ENCODE data around the gene VPS41. TPM values are rescaled to one million over a fixed set of nuclear protein-coding genes. Genes with fewer than 3 reads are reported as not detected.

Gene VPS41
- total RNA-seq, 2 donors from 2014 or later: 74.3 to 79.7 TPM

- H3K4me3 Mint-ChIP-seq: no peak overlapping the region
- H3K36me3 Mint-ChIP-seq: no peaks in the 10 kb centered on the region
- H3K4me1 Mint-ChIP-seq (ENCODE audit: low read depth in 2 of 2): peaks cover 16 to 17% of the 10 kb centered on the region in 2 donors
- ATAC-seq: no peak
- H3K27ac Mint-ChIP-seq: no peak overlapping the region
- H3K27me3 Mint-ChIP-seq: no peaks in the 10 kb centered on the region
- H3K9me3 Mint-ChIP-seq: no peaks in the 10 kb centered on the region
- no peak for DNase-seq (ENCODE audit: low spot score)
These were observed 77.6 kb downstream of the VPS41 start for GRCh38 chr7:38831259-38831996.

GRCh38 chr7:38830826-38831225 lies 78.2 kb downstream of the VPS41 start:
- no peaks in the 10 kb centered on the region for H3K27me3 Mint-ChIP-seq
- H3K9me3 Mint-ChIP-seq: no peaks in the 10 kb centered on the region
- H3K4me1 Mint-ChIP-seq (ENCODE audit: low read depth in 2 of 2): peaks cover 20 to 22% of the 10 kb centered on the region in 2 donors
- DNase-seq (ENCODE audit: low spot score): no peak
- H3K36me3 Mint-ChIP-seq: no peaks in the 10 kb centered on the region
- H3K4me3 Mint-ChIP-seq: no peak overlapping the region
- H3K27ac Mint-ChIP-seq: no peak overlapping the region
- no peak for ATAC-seq

- ATAC-seq (no peak), DNase-seq (ENCODE audit: low spot score) (no peak)
- no peaks in the 10 kb centered on the region for H3K9me3 Mint-ChIP-seq
- no peaks in the 10 kb centered on the region for H3K27me3 Mint-ChIP-seq
- peaks cover 22 to 23% of the 10 kb centered on the region in 2 donors for H3K4me1 Mint-ChIP-seq (ENCODE audit: low read depth in 2 of 2)
- no peak overlapping the region for H3K27ac Mint-ChIP-seq
- H3K4me3 Mint-ChIP-seq: no peak overlapping the region
- no peaks in the 10 kb centered on the region for H3K36me3 Mint-ChIP-seq
These were observed 79.4 kb downstream of the VPS41 start for GRCh38 chr7:38829488-38830165.

- peaks cover 17 to 22% of the 10 kb centered on the region in 2 donors for H3K4me1 Mint-ChIP-seq (ENCODE audit: low read depth in 2 of 2)
- H3K27ac Mint-ChIP-seq: no peak overlapping the region
- no peak overlapping the region for H3K4me3 Mint-ChIP-seq
- no peaks in the 10 kb centered on the region for H3K9me3 Mint-ChIP-seq
- no peaks in the 10 kb centered on the region for H3K27me3 Mint-ChIP-seq
- DNase-seq (ENCODE audit: low spot score) (no peak), ATAC-seq (no peak)
- no peaks in the 10 kb centered on the region for H3K36me3 Mint-ChIP-seq
These were observed 81.0 kb downstream of the VPS41 start for GRCh38 chr7:38828026-38828425.

GRCh38 chr7:38825721-38826440 lies 83.1 kb downstream of the VPS41 start:
- Mint-ChIP-seq H3K36me3 (no peaks in the 10 kb centered on the region), H3K27me3 (no peaks in the 10 kb centered on the region), H3K4me3 (no peak overlapping the region), H3K9me3 (no peaks in the 10 kb centered on the region), H3K4me1 (ENCODE audit: low read depth in 2 of 2) (peaks cover 10 to 12% of the 10 kb centered on the region in 2 donors), H3K27ac (no peak overlapping the region)
- no peak for DNase-seq (ENCODE audit: low spot score)
- ATAC-seq: no peak

GRCh38 chr7:38824948-38825347 lies 84.0 kb downstream of the VPS41 start:
- Mint-ChIP-seq H3K4me3 (no peak overlapping the region), H3K27ac (no peak overlapping the region), H3K4me1 (ENCODE audit: low read depth in 2 of 2) (peaks cover 6 to 12% of the 10 kb centered on the region in 2 donors), H3K27me3 (no peaks in the 10 kb centered on the region), H3K9me3 (no peaks in the 10 kb centered on the region), H3K36me3 (no peaks in the 10 kb centered on the region)
- DNase-seq (ENCODE audit: low spot score) (no peak), ATAC-seq (no peak)

- no peaks in the 10 kb centered on the region for H3K9me3 Mint-ChIP-seq
- no peak overlapping the region for H3K4me3 Mint-ChIP-seq
- H3K4me1 Mint-ChIP-seq (ENCODE audit: low read depth in 2 of 2): peaks cover 6 to 9% of the 10 kb centered on the region in 2 donors
- H3K36me3 Mint-ChIP-seq: no peaks in the 10 kb centered on the region
- no peak for ATAC-seq
- no peak for DNase-seq (ENCODE audit: low spot score)
- no peak overlapping the region for H3K27ac Mint-ChIP-seq
- no peaks in the 10 kb centered on the region for H3K27me3 Mint-ChIP-seq
These were observed 86.4 kb downstream of the VPS41 start for GRCh38 chr7:38822549-38822948.

GRCh38 chr7:38820571-38820970 lies 88.4 kb downstream of the VPS41 start:
- H3K9me3 Mint-ChIP-seq: no peaks in the 10 kb centered on the region

GRCh38 chr7:38819463-38819862 lies 89.5 kb downstream of the VPS41 start:
- no peaks in the 10 kb centered on the region for H3K4me1 Mint-ChIP-seq (ENCODE audit: low read depth in 2 of 2)
- H3K9me3 Mint-ChIP-seq: no peaks in the 10 kb centered on the region
- no peak overlapping the region for H3K4me3 Mint-ChIP-seq
- H3K36me3 Mint-ChIP-seq: no peaks in the 10 kb centered on the region
- DNase-seq (ENCODE audit: low spot score) (no peak), ATAC-seq (no peak)
- H3K27ac Mint-ChIP-seq: no peak overlapping the region
- H3K27me3 Mint-ChIP-seq: no peaks in the 10 kb centered on the region

More at GRCh38 chr7:38820571-38820970, 88.4 kb downstream of the VPS41 start:
- Mint-ChIP-seq H3K4me3 (no peak overlapping the region), H3K27ac (no peak overlapping the region), H3K36me3 (no peaks in the 10 kb centered on the region), H3K27me3 (no peaks in the 10 kb centered on the region), H3K4me1 (ENCODE audit: low read depth in 2 of 2) (peaks cover 0 to under 1% of the 10 kb centered on the region in 2 donors)
- DNase-seq (ENCODE audit: low spot score) (no peak), ATAC-seq (no peak)

- no peaks in the 10 kb centered on the region for H3K27me3 Mint-ChIP-seq
- no peak overlapping the region for H3K4me3 Mint-ChIP-seq
- H3K36me3 Mint-ChIP-seq: peaks cover 8% of the 10 kb centered on the region
These were observed 91.5 kb downstream of the VPS41 start for GRCh38 chr7:38817526-38817925.

GRCh38 chr7:38813768-38814167 lies 95.2 kb downstream of the VPS41 start:
- no peak overlapping the region for H3K27ac Mint-ChIP-seq
- no peak for ATAC-seq
- no peaks in the 10 kb centered on the region for H3K9me3 Mint-ChIP-seq
- no peaks in the 10 kb centered on the region for H3K27me3 Mint-ChIP-seq
- no peak for DNase-seq (ENCODE audit: low spot score)
- peaks cover 8% of the 10 kb centered on the region for H3K36me3 Mint-ChIP-seq
- H3K4me3 Mint-ChIP-seq: no peak overlapping the region
- peaks cover 7 to 11% of the 10 kb centered on the region in 2 donors for H3K4me1 Mint-ChIP-seq (ENCODE audit: low read depth in 2 of 2)

More at GRCh38 chr7:38817526-38817925, 91.5 kb downstream of the VPS41 start:
- H3K4me1 Mint-ChIP-seq (ENCODE audit: low read depth in 2 of 2): peaks cover 7 to 8% of the 10 kb centered on the region in 2 donors
- no peak for DNase-seq (ENCODE audit: low spot score)
- H3K9me3 Mint-ChIP-seq: no peaks in the 10 kb centered on the region
- H3K27ac Mint-ChIP-seq: no peak overlapping the region
- ATAC-seq: no peak

- DNase-seq (ENCODE audit: low spot score) (no peak), ATAC-seq (no peak)
- Mint-ChIP-seq H3K4me1 (ENCODE audit: low read depth in 2 of 2) (peaks cover 0 to 7% of the 10 kb centered on the region in 2 donors), H3K9me3 (no peaks in the 10 kb centered on the region), H3K36me3 (no peaks in the 10 kb centered on the region), H3K27ac (no peak overlapping the region), H3K27me3 (no peaks in the 10 kb centered on the region), H3K4me3 (no peak overlapping the region)
These were observed 102.1 kb downstream of the VPS41 start for GRCh38 chr7:38806912-38807311.

GRCh38 chr7:38801786-38802185 lies 107.2 kb downstream of the VPS41 start:
- peaks cover 0 to 2% of the 10 kb centered on the region in 2 donors for H3K4me1 Mint-ChIP-seq (ENCODE audit: low read depth in 2 of 2)
- H3K36me3 Mint-ChIP-seq: peaks cover under 1% of the 10 kb centered on the region
- DNase-seq (ENCODE audit: low spot score) (no peak), ATAC-seq (no peak)
- no peaks in the 10 kb centered on the region for H3K27me3 Mint-ChIP-seq
- no peak overlapping the region for H3K4me3 Mint-ChIP-seq
- no peak overlapping the region for H3K27ac Mint-ChIP-seq
- no peaks in the 10 kb centered on the region for H3K9me3 Mint-ChIP-seq

All from natural killer cell treated with Interleukin-12 subunit alpha and Interleukin-12 subunit beta and Interleukin-15 and Interleukin-18, amount 100 ng/mL, for 72 hours (primary cell).